Spleen (tissue), 11 donors: ENCODE data around the gene EPHA4. TPM values are rescaled to one million over a fixed set of nuclear protein-coding genes. Genes with fewer than 3 reads are reported as not detected.

Experiments used
- DNase-seq: peaks from one replicate; pipeline ENCODE4 v3.0.0-alpha.2; 2020
- H3K27ac ChIP-seq, 8 donors: fragments of 200-600 bp; sonication (generic) in 7 of 8; 1 replicate in 4 of 8; 2 replicates in 4 of 8; pipeline versions ENCODE4 v1.5.0 to v1.8.0; 2016 to 2021; ENCODE audit warnings: inconsistent platforms in 4 of 8, mild to moderate bottlenecking in 4 of 8, moderate library complexity in 1 of 8
- H3K27me3 ChIP-seq, 7 donors: fragments of 200-600 bp; sonication (generic) in 6 of 7; replicated peaks in 1 of 7; 1 replicate in 4 of 7; 2 replicates in 3 of 7; pipeline versions ENCODE4 v1.5.0 to v1.8.0; 2016 to 2021; ENCODE audit warnings: inconsistent platforms in 3 of 7, mild to moderate bottlenecking in 1 of 7
- H3K36me3 ChIP-seq, 6 donors: fragments of 200-600 bp; sonication (generic) in 5 of 6; 1 replicate in 4 of 6; 2 replicates in 2 of 6; pipeline versions ENCODE4 v1.5.0 to v1.8.0; 2016 to 2021; ENCODE audit warnings: inconsistent platforms in 2 of 6
- H3K4me1 ChIP-seq, 6 donors: fragments of 200-600 bp; sonication (generic) in 5 of 6; 1 replicate in 3 of 6; 2 replicates in 3 of 6; pipeline versions ENCODE4 v1.5.0 to v1.8.0; 2016 to 2021; ENCODE audit warnings: inconsistent platforms in 3 of 6
- H3K4me3 ChIP-seq, 8 donors: fragments of 200-600 bp; sonication (generic) in 7 of 8; 1 replicate in 4 of 8; 2 replicates in 4 of 8; pipeline versions ENCODE4 v1.5.0 to v1.8.0; 2016 to 2021; ENCODE audit warnings: inconsistent platforms in 4 of 8, mild to moderate bottlenecking in 4 of 8, moderate library complexity in 2 of 8
- H3K9me3 ChIP-seq, 8 donors: fragments of 200-600 bp; sonication (generic) in 7 of 8; 1 replicate in 4 of 8; 2 replicates in 4 of 8; pipeline versions ENCODE4 v1.5.0 to v1.8.0; 2016 to 2021; ENCODE audit warnings: inconsistent platforms in 4 of 8
- CTCF ChIP-seq, 11 experiments: fragments of 200-600 bp in 7 of 11; fragments of 450-650 bp in 4 of 11; sonication (generic) in 4 of 11; IDR thresholded peaks in 8 of 11; conservative IDR thresholded peaks in 3 of 11; 1 replicate in 7 of 11; 2 replicates in 4 of 11; pipeline versions ENCODE4 v1.4.0 to v1.8.0; 2016 to 2021; ENCODE audit warnings: antibody characterized with exemption in 11 of 11, inconsistent platforms in 4 of 11, mild to moderate bottlenecking in 1 of 11
- POLR2A ChIP-seq, 3 donors: fragments of 450-650 bp; IDR thresholded peaks; one replicate each; pipeline ENCODE4 v1.5.1; 2017; ENCODE audit warnings: antibody characterized with exemption in 3 of 3, mild to moderate bottlenecking in 1 of 3
- POLR2AphosphoS5 ChIP-seq, 3 donors: sonication (generic); formaldehyde crosslinking; IDR thresholded peaks; one replicate each; pipeline ENCODE4 v1.5.1; 2017; ENCODE audit warnings: antibody characterized with exemption in 3 of 3
- WGBS, 5 donors: extraction: QIAGEN DNeasy Blood & Tissue Kit in 3 of 5; methylation state at CpG; one replicate each; pipeline versions ENCODE4 v1.1.5 to v1.1.7; 2013 to 2018; 5-methylcytosine and 5-hydroxymethylcytosine counted together
- intact Hi-C: fragments of 100-400 bp; cut with DNase I; formaldehyde crosslinking; loops from one replicate; pipeline ENCODE4 v1.15.0; 2023; ENCODE audit warnings: low total_unique reads
- polyA plus RNA-seq, 3 donors: library from polyadenylated mRNA; stranded (reverse); fragments of 200-250 nt; gene quantifications; one replicate each; pipeline ENCODE4 v1.2.1, GENCODE V29; 2013
- total RNA-seq, 7 donors: library from RNA; depleted of rRNA in 3 of 7; stranded (reverse); fragments of >200 nt in 3 of 7; fragmentation: NEBNext Ultra II Directional in 4 of 7; extraction: Animal tissue kit (Norgen Biotek cat#: 25700) in 4 of 7; gene quantifications; one replicate each; pipeline versions ENCODE4 v1.1.0 to v1.2.1, GENCODE V29; 2016 to 2021
- donor health status: healthy with polysubstance abuse.
- donor health status: DM: no; HTN: no; CAD: no; lungs with moderate emphysema.
- donor health status: DM: no; HTN: no; CAD: no.
- donor health status: Bipolar disorder and iron deficiency.
- donor health status: healthy.
- donor health status: DM: no; HTN: no; CAD: no.
- donor health status: DM: yes; HTN: yes; CAD: no.

The EPHA4 gene
- total and polyA plus RNA-seq, 10 donors: 0.80 to 21.0 (median 14.0) TPM

GRCh38 chr2:221426929-221427328 lies 145.2 kb downstream of the EPHA4 start:
- Histone ChIP-seq H3K9me3 (no peaks in the 10 kb centered on the region), H3K27ac (no peak overlapping the region), H3K36me3 (peaks cover 0 to 33% (median 0%) of the 10 kb centered on the region in 6 donors), H3K4me3 (no peak overlapping the region), H3K4me1 (no peaks in the 10 kb centered on the region), H3K27me3 (no peaks in the 10 kb centered on the region)
- TF ChIP-seq POLR2A (IDR thresholded peaks at IDR 0.05) (no peak), CTCF (IDR thresholded peaks at IDR 0.05 in 8 of 11, conservative IDR thresholded peaks at IDR 0.05 in 3 of 11) (no peak), POLR2AphosphoS5 (IDR thresholded peaks at IDR 0.05) (no peak)
- WGBS, 5 donors: 88 to 94% (median 91%) methylated on average over 6 of the region's 6 CpGs
- intact Hi-C loops: no loop called here
- no peak for DNase-seq

DNA sequence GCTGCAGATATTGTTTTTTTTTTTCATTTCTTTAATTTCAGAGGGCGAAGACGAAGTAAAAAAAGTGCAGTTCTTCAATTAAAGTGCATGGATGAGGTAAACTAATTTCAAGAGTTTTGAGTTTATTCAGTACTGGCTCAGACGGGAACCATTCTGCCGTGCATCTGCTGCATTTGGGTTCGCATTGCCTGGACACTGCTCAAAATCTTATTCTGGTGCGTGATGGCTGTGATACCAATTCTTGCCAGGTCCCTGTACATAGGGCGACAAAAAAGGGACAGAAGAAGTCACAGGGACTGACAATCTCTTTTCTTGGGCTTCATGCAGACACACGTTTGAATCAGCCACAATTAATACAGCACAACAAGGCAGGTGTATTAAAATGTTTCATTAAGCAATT lies 146.2 kb downstream of the EPHA4 start:
- Histone ChIP-seq H3K4me1 (no peaks in the 10 kb centered on the region), H3K4me3 (no peak overlapping the region), H3K9me3 (no peaks in the 10 kb centered on the region), H3K27me3 (no peaks in the 10 kb centered on the region), H3K27ac (no peak overlapping the region), H3K36me3 (peaks cover 0 to 33% (median 0%) of the 10 kb centered on the region in 6 donors)
- intact Hi-C loops: no loop called here
- no peak for TF ChIP-seq CTCF (IDR thresholded peaks at IDR 0.05 in 8 of 11, conservative IDR thresholded peaks at IDR 0.05 in 3 of 11)
- TF ChIP-seq POLR2AphosphoS5 (IDR thresholded peaks at IDR 0.05): no peak
- TF ChIP-seq POLR2A (IDR thresholded peaks at IDR 0.05): no peak
- DNase-seq: no peak
- 87 to 93% (median 91%) methylated on average over 8 of the region's 8 CpGs for WGBS, 5 donors

GRCh38 chr2:221425353-221425752 lies 146.8 kb downstream of the EPHA4 start:
- H3K36me3 ChIP-seq: peaks cover 0 to 32% (median 0%) of the 10 kb centered on the region in 6 donors
- intact Hi-C loops: no loop called here
- H3K27me3 ChIP-seq: no peaks in the 10 kb centered on the region
- H3K4me3 ChIP-seq: no peak overlapping the region
- TF ChIP-seq POLR2A (IDR thresholded peaks at IDR 0.05) (no peak), CTCF (IDR thresholded peaks at IDR 0.05 in 8 of 11, conservative IDR thresholded peaks at IDR 0.05 in 3 of 11) (no peak), POLR2AphosphoS5 (IDR thresholded peaks at IDR 0.05) (no peak)
- no peak for DNase-seq
- no peaks in the 10 kb centered on the region for H3K9me3 ChIP-seq
- peaks cover 0 to 5% (median 0%) of the 10 kb centered on the region in 6 donors for H3K4me1 ChIP-seq
- no peak overlapping the region for H3K27ac ChIP-seq
- 91 to 97% (median 95%) methylated on average over 4 of the region's 4 CpGs for WGBS, 5 donors

DNA sequence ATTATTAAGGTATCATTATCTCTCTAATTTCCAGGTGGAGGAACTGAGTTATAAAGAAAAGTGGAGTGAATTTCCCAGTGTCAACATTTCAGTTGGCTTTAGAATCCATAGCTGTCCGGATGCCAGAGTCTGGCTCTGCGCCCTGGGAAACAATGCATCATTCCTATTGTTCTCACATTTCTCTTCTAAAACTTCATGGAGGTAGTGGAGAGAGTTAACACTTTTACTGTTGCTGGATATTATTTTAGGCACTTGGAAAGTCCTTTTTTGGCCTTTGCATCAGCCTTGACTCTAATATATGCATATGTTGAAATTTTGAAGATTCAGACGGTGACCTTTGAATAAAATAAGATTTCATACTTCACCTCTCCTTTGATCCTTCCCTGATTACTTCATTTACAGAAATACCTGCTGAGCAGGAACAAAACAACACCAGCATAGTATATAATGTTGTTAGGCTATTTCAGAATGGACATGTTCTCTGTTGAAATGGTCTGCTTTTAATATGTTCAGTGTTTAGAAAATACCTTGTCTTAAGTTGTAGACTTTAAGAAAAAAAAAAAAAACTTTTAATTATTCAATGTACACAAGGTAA lies 148.8 kb downstream of the EPHA4 start:
- 71 to 90% (median 78%) methylated on average over 3 of the region's 3 CpGs for WGBS, 5 donors
- no peak for TF ChIP-seq POLR2A (IDR thresholded peaks at IDR 0.05)
- no peak for TF ChIP-seq CTCF (IDR thresholded peaks at IDR 0.05 in 8 of 11, conservative IDR thresholded peaks at IDR 0.05 in 3 of 11)
- TF ChIP-seq POLR2AphosphoS5 (IDR thresholded peaks at IDR 0.05): no peak
- H3K27me3 ChIP-seq: no peaks in the 10 kb centered on the region
- intact Hi-C loops: no loop called here
- no peak overlapping the region for H3K4me3 ChIP-seq
- no peak overlapping the region for H3K27ac ChIP-seq
- H3K9me3 ChIP-seq: no peaks in the 10 kb centered on the region
- H3K36me3 ChIP-seq: peaks cover 0 to 17% (median 0%) of the 10 kb centered on the region in 6 donors
- DNase-seq: no peak
- H3K4me1 ChIP-seq: peaks cover 0 to 10% (median 0%) of the 10 kb centered on the region in 6 donors
